MCF 10A (cell line): ENCODE measurements around the gene RPP21. TPM values are rescaled to one million over a fixed set of nuclear protein-coding genes. Genes with fewer than 3 reads are reported as not detected.

Experiments
- Bru-seq: library from RNA; stranded (reverse); fragments of 400-500 nt; gene quantifications from one replicate; lab custom pipeline; 2021; lab: Mats Ljungman, UMichigan
- BruChase-seq, 2 experiments: library from RNA; stranded (reverse); fragments of 400-500 nt; gene quantifications; one replicate each; lab custom pipeline; 2021; lab: Mats Ljungman, UMichigan
- BruUV-seq: library from RNA; stranded (reverse); fragments of 400-500 nt; replicated peaks from 2 replicates; lab custom pipeline; 2021; lab: Mats Ljungman, UMichigan
- CTCF ChIA-PET: fragments of 300-600 bp; sonication (Branson Sonifier 250); formaldehyde crosslinking; extraction: SDS; loops from one replicate; lab custom pipeline; 2021; ENCODE audit warnings: antibody characterized with exemption, inconsistent platforms; lab: Yijun Ruan, JAX
- POLR2A ChIA-PET: fragments of 300-600, 350-650 bp; sonication (Branson Sonifier 250); formaldehyde crosslinking; extraction: SDS; loops from one replicate; lab custom pipeline; 2020; ENCODE audit warnings: antibody characterized with exemption, inconsistent platforms; lab: Yijun Ruan, JAX
- DNase-seq: peaks from one replicate; pipeline ENCODE4 v3.0.0-alpha.2; 2018; ENCODE audit not compliant: unreplicated experiment
- H3K27ac Mint-ChIP-seq: one replicate; pipeline ENCODE4 v1.8.0; 2022; ENCODE audit warnings: mild to moderate bottlenecking, low read depth, mixed read lengths; ENCODE audit not compliant: unreplicated experiment
- H3K27me3 Mint-ChIP-seq: one replicate; pipeline ENCODE4 v1.8.0; 2022; ENCODE audit warnings: mixed read lengths; ENCODE audit not compliant: insufficient read depth, unreplicated experiment
- H3K36me3 Mint-ChIP-seq: one replicate; pipeline ENCODE4 v1.8.0; 2022; ENCODE audit warnings: mild to moderate bottlenecking, moderate library complexity, mixed read lengths; ENCODE audit not compliant: insufficient read depth, unreplicated experiment
- H3K4me1 Mint-ChIP-seq: one replicate; pipeline ENCODE4 v1.8.0; 2022; ENCODE audit warnings: mixed read lengths; ENCODE audit not compliant: insufficient read depth, unreplicated experiment
- H3K4me3 Mint-ChIP-seq: one replicate; pipeline ENCODE4 v1.8.0; 2022; ENCODE audit warnings: mild to moderate bottlenecking, moderate library complexity, mixed read lengths; ENCODE audit not compliant: unreplicated experiment
- H3K9me3 Mint-ChIP-seq: one replicate; pipeline ENCODE4 v1.8.0; 2022; ENCODE audit warnings: mixed read lengths; ENCODE audit not compliant: unreplicated experiment
- intact Hi-C: fragments of 100-400 bp; cut with micrococcal nuclease; formaldehyde crosslinking; loops from 2 replicates; pipeline ENCODE4 v1.14.1; 2022
- long read RNA-seq: library from polyadenylated mRNA; stranded (forward); transcript quantifications from one replicate; pipeline ENCODE4 v2.0.0, GENCODE V29; 2022
- total RNA-seq: library from RNA; stranded (reverse); gene quantifications from 2 replicates; pipeline ENCODE4 v1.2.3, GENCODE V29; 2022
- TF ChIP-seq, protein P1 (sequence below): fragments of 200-600 bp; IDR thresholded peaks from one replicate; pipeline ENCODE4 v1.8.0; 2022; ENCODE audit warnings: antibody characterized with exemption, mild to moderate bottlenecking; ENCODE audit not compliant: unreplicated experiment

The RPP21 gene
- total RNA-seq (63.0 and 74.1 TPM in 2 replicates), Bru-seq, nascent RNA (percentile 76 among the genes with signal in this experiment), BruChase-seq, experiment 1, labeled RNA remaining after a 6-hour chase (percentile 92 among the genes with signal in this experiment), BruChase-seq, experiment 2, labeled RNA remaining after a 2-hour chase (percentile 79 among the genes with signal in this experiment)
- long read RNA-seq, transcript RPP21-224 (5 exons, 525 nt) = major isoform, 71 of 98 reads
- long read RNA-seq, transcript RPP21-221 (4 exons, 594 nt) = minor isoform, 15 of 98 reads
- long read RNA-seq, partial matches to known transcripts = 4 of 98 reads
- long read RNA-seq, other reads (novel, unspliced or antisense) = 2 of 98 reads

DNA sequence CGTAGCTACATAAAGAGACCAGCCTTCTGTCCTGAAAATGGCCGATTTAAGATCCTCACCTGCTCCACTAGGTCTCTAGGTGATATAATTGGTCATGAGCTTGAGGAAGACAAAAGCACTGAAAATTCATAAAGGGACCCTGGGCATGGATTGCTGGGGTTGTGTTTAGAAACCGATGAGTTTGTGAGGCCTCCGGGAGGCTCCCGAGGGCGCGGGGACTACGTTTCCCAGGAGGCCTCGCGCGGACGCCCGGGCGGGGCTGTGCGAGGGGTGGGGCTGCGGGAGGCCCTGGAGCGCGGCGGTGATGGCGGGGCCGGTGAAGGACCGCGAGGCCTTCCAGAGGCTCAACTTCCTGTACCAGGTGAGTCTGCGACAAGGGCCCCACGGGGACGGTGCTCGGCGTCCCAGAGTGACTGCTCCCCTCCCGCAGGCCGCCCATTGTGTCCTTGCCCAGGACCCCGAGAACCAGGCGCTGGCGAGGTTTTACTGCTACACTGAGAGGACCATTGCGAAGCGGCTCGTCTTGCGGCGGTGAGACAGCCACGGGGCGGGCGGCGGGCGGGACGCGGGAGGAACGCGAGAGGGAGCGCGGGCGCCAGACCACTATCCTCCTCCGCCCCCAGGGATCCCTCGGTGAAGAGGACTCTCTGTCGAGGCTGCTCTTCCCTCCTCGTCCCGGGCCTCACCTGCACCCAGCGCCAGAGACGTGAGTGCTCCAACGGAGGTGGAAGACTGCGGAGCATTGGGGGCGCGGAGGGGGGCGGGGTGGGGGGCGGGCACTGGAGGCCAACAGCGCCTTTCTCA is at the start of gene RPP21:
RPP21 (plus strand) TSS at position 289 of the 804 bp plus-strand sequence; CDS start at position 305, 16 bp downstream.
- intact Hi-C loops = no loop called here
- DNase-seq = peak; percentile 76
- Mint-ChIP-seq H3K4me1 (peaks cover 7% of the 10 kb centered on the region), H3K9me3 (no peaks in the 10 kb centered on the region), H3K27ac (peak within 1 kb of the TSS; percentile 39), H3K36me3 (peaks cover 26% of the 10 kb centered on the region), H3K4me3 (peak within 1 kb of the TSS; percentile 78), H3K27me3 (no peaks in the 10 kb centered on the region)
- POLR2A ChIA-PET = interaction anchor here (0.7 to 1.0 kb wide), 3 partner anchors 15 to 31 kb away, joined by 3 to 4 read pairs (median 3); partner anchors contain the start of gene TRIM39
- TF ChIP-seq, protein P1, sequence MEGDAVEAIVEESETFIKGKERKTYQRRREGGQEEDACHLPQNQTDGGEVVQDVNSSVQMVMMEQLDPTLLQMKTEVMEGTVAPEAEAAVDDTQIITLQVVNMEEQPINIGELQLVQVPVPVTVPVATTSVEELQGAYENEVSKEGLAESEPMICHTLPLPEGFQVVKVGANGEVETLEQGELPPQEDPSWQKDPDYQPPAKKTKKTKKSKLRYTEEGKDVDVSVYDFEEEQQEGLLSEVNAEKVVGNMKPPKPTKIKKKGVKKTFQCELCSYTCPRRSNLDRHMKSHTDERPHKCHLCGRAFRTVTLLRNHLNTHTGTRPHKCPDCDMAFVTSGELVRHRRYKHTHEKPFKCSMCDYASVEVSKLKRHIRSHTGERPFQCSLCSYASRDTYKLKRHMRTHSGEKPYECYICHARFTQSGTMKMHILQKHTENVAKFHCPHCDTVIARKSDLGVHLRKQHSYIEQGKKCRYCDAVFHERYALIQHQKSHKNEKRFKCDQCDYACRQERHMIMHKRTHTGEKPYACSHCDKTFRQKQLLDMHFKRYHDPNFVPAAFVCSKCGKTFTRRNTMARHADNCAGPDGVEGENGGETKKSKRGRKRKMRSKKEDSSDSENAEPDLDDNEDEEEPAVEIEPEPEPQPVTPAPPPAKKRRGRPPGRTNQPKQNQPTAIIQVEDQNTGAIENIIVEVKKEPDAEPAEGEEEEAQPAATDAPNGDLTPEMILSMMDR = no peak
- no TSS peak for BruUV-seq
- CTCF ChIA-PET = no interaction called here

DNA sequence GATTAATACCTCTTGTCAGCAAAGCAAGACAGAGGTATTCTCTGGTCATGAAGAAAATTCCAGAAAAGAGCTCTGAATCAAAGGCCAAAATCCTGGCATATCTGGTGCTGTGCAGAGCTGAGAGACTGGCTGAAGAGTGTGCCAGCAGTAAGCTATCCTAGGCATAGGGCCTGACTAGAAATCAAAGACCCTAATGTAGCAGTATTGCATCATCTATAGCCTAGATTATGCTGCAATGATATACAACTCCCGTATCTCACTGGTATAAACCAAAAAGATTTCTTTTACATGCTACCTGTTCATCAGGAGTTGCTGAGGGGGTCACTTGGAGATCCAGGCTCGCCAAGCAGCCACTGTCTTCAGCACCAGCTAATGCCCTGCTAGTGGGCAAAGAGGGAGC is 49.1 kb upstream of the RPP21 start:
- POLR2A ChIA-PET = no interaction called here
- peaks cover 45% of the 10 kb centered on the region for H3K36me3 Mint-ChIP-seq
- peaks cover 8% of the 10 kb centered on the region for H3K9me3 Mint-ChIP-seq
- H3K27me3 Mint-ChIP-seq = no peaks in the 10 kb centered on the region
- H3K4me3 Mint-ChIP-seq = no peak overlapping the region
- no TSS peak for BruUV-seq
- H3K27ac Mint-ChIP-seq = no peak overlapping the region
- TF ChIP-seq, protein P1 = no peak
- no peak for DNase-seq
- CTCF ChIA-PET = interaction anchor here (0.5 to 0.9 kb wide), 2 partner anchors 152 to 1924 kb away, joined by 3 read pairs; no protein-coding TSS in a partner anchor
- intact Hi-C loops = no loop called here
- no peaks in the 10 kb centered on the region for H3K4me1 Mint-ChIP-seq

DNA sequence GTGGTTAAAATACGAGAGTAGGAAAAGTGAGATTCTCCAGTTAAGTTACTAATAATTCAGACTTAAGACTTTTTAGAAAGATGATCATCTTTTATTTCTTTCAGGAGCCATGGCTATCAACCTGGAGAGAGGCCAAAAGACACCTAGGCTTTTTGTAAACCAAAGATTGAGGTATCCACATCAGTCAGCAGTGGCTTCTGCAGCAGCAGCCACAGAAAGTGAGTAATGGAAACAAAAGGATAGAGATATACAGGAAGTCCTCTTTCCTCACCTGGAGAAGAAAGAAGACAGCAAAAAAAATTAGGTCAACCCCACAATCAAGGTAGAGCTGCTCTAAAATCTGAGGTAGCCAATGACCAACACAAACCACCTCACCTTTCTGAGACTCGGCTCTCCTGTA is 41.0 kb upstream of the RPP21 start:
- H3K4me1 Mint-ChIP-seq = no peaks in the 10 kb centered on the region
- POLR2A ChIA-PET = no interaction called here
- H3K9me3 Mint-ChIP-seq = peaks cover 17% of the 10 kb centered on the region

More for the DNA sequence above, 41.0 kb upstream of the RPP21 start:
- DNase-seq = no peak
- TF ChIP-seq, protein P1 = no peak
- no peak overlapping the region for H3K4me3 Mint-ChIP-seq
- H3K36me3 Mint-ChIP-seq = peaks cover 38% of the 10 kb centered on the region
- CTCF ChIA-PET = no interaction called here
- intact Hi-C loops = no loop called here
- H3K27ac Mint-ChIP-seq = no peak overlapping the region
- no TSS peak for BruUV-seq
- H3K27me3 Mint-ChIP-seq = no peaks in the 10 kb centered on the region
